GM23338 (cell line): ENCODE results near the gene CHAD. TPM values are rescaled to one million over a fixed set of nuclear protein-coding genes. Genes with fewer than 3 reads are reported as not detected.

Source experiments
- ATAC-seq: fragments of 200-7000 bp; cut with Tn5 transposase; 3 replicates; pipeline ENCODE4 v1.9.1; 2020
- DNase-seq: peaks from one replicate; pipeline ENCODE4 v3.0.0-alpha.2; 2015; ENCODE audit warnings: low spot score
- H2AFZ ChIP-seq: fragments of 200-600 bp; sonication (generic); 2 replicates; pipeline ENCODE4 v1.8.0; 2016; ENCODE audit warnings: antibody characterized with exemption, mild to moderate bottlenecking, moderate library complexity
- H3F3A ChIP-seq: fragments of 200-600 bp; sonication (generic); replicated peaks from 2 replicates; pipeline ENCODE4 v1.8.0; 2017; ENCODE audit warnings: antibody characterized with exemption, mixed run types, low read depth
- H3K27ac ChIP-seq: fragments of 200-600 bp; sonication (generic); 2 replicates; pipeline ENCODE4 v1.6.1; 2016; ENCODE audit warnings: low read depth
- H3K27me3 ChIP-seq: fragments of 200-600 bp; sonication (generic); 2 replicates; pipeline ENCODE4 v1.8.0; 2016; ENCODE audit warnings: mild to moderate bottlenecking, mixed run types, moderate library complexity; ENCODE audit not compliant: insufficient read depth
- H3K36me3 ChIP-seq: fragments of 200-600 bp; sonication (generic); 2 replicates; pipeline ENCODE4 v1.8.0; 2016; ENCODE audit warnings: mild to moderate bottlenecking; ENCODE audit not compliant: insufficient read depth
- H3K4me1 ChIP-seq: fragments of 200-600 bp; sonication (generic); 2 replicates; pipeline ENCODE4 v1.8.0; 2016; ENCODE audit warnings: mild to moderate bottlenecking, moderate library complexity; ENCODE audit not compliant: insufficient read depth
- H3K4me2 ChIP-seq: fragments of 200-600 bp; sonication (generic); 2 replicates; pipeline ENCODE4 v1.7.1; 2017; ENCODE audit warnings: mixed run types
- H3K4me3 ChIP-seq: fragments of 200-600 bp; sonication (generic); 2 replicates; pipeline ENCODE4 v1.6.1; 2016; ENCODE audit warnings: mixed run types
- H3K79me2 ChIP-seq: fragments of 200-600 bp; sonication (generic); replicated peaks from 2 replicates; pipeline ENCODE4 v1.8.0; 2017; ENCODE audit warnings: mild to moderate bottlenecking; ENCODE audit not compliant: insufficient read depth
- H3K9me2 ChIP-seq: fragments of 200-600 bp; sonication (generic); 2 replicates; pipeline ENCODE4 v1.8.0; 2017; ENCODE audit not compliant: insufficient read depth
- H4K20me1 ChIP-seq: fragments of 200-600 bp; sonication (generic); replicated peaks from 2 replicates; pipeline ENCODE4 v1.8.0; 2017; ENCODE audit warnings: mild to moderate bottlenecking; ENCODE audit not compliant: insufficient read depth
- H3K27ac Mint-ChIP-seq: 2 replicates; pipeline ENCODE4 v1.8.0; 2020; ENCODE audit warnings: inconsistent platforms, mild to moderate bottlenecking, moderate library complexity, mixed read lengths
- H3K27me3 Mint-ChIP-seq: 3 replicates; pipeline ENCODE4 v1.8.0; 2022; ENCODE audit warnings: low read depth, mild to moderate bottlenecking, moderate library complexity, mixed read lengths, inconsistent platforms; ENCODE audit not compliant: insufficient read depth, poor library complexity
- H3K36me3 Mint-ChIP-seq: 3 replicates; pipeline ENCODE4 v1.8.0; 2021; ENCODE audit warnings: low read depth, mild to moderate bottlenecking, inconsistent platforms, moderate library complexity, mixed read lengths
- H3K4me1 Mint-ChIP-seq: 3 replicates; pipeline ENCODE4 v1.8.0; 2020; ENCODE audit warnings: mild to moderate bottlenecking, inconsistent platforms, mixed read lengths
- H3K4me3 Mint-ChIP-seq: 3 replicates; pipeline ENCODE4 v1.8.0; 2021; ENCODE audit warnings: moderate library complexity, mild to moderate bottlenecking, inconsistent platforms, mixed read lengths
- H3K9me3 Mint-ChIP-seq: 3 replicates; pipeline ENCODE4 v1.8.0; 2020; ENCODE audit warnings: moderate library complexity, mild to moderate bottlenecking, inconsistent platforms, mixed read lengths
- CREB1 ChIP-seq: fragments of 250-450 bp; sonication (Bioruptor Pico); IDR thresholded peaks from 2 replicates; pipeline ENCODE4 v1.5.0; 2020; ENCODE audit warnings: low read depth, mild to moderate bottlenecking, moderate library complexity
- ETS1 ChIP-seq: IDR thresholded peaks from 2 replicates; pipeline ENCODE4 v1.6.1; 2016; ENCODE audit warnings: antibody characterized with exemption
- EZH2 ChIP-seq: fragments of 200-600 bp; sonication (generic); IDR thresholded peaks from one replicate; pipeline ENCODE4 v1.8.0; 2017; ENCODE audit warnings: antibody characterized with exemption, mild to moderate bottlenecking, low read depth; ENCODE audit not compliant: unreplicated experiment
- NANOG ChIP-seq: IDR thresholded peaks from 2 replicates; pipeline ENCODE4 v1.6.1; 2016; ENCODE audit warnings: antibody characterized with exemption, borderline replicate concordance
- POLR2AphosphoS5 ChIP-seq: IDR thresholded peaks from 2 replicates; pipeline ENCODE4 v1.6.1; 2016; ENCODE audit warnings: antibody characterized with exemption, low read depth
- ZNF331 ChIP-seq: fragments of 250-450 bp; sonication (Bioruptor Pico); IDR thresholded peaks from 2 replicates; pipeline ENCODE4 v1.5.0; 2020; ENCODE audit warnings: low read depth, mild to moderate bottlenecking, moderate library complexity
- ZNF462 ChIP-seq: fragments of 250-450 bp; sonication (Bioruptor Pico); IDR thresholded peaks from 2 replicates; pipeline ENCODE4 v1.5.0; 2020; ENCODE audit warnings: mild to moderate bottlenecking, moderate library complexity
- polyA plus RNA-seq: library from polyadenylated mRNA; unstranded; fragments of >200 nt; fragmentation: Nextera tagmentation; extraction: Ambion mirVana; gene quantifications from 2 replicates; pipeline ENCODE4 v1.2.1, GENCODE V29; 2016
- total RNA-seq: library from RNA; depleted of rRNA; stranded (reverse); fragments of >200 nt; shearing (Covaris generic); gene quantifications from 2 replicates; pipeline ENCODE4 v1.2.3, GENCODE V29; 2014

CHAD gene
- total and polyA plus RNA-seq, 2 experiments from 2014 or later, result 0.18 TPM; not detected in 1

GRCh38 chr17:50440172-50440837 is 28.4 kb downstream of the CHAD start (continued):
- TF ChIP-seq ZNF462 (CRISPR knock-in tag), result no peak

- ATAC-seq, result no peak
- Mint-ChIP-seq H3K4me1 (peaks cover 11% of the 10 kb centered on the region), H3K9me3 (no peaks in the 10 kb centered on the region)
- TF ChIP-seq ETS1 (no peak), POLR2AphosphoS5 (no peak), EZH2 (no peak), CREB1 (CRISPR knock-in tag) (no peak), ZNF331 (no peak), NANOG (no peak), ZNF462 (CRISPR knock-in tag) (no peak)
These were observed 29.7 kb downstream of the CHAD start for GRCh38 chr17:50439008-50439407.

More at GRCh38 chr17:50439008-50439407, 29.7 kb downstream of the CHAD start:
- H3K9me2 ChIP-seq, result no peaks in the 10 kb centered on the region
- no peak overlapping the region for H3K4me3 Mint-ChIP-seq
- no peak overlapping the region for H3K27ac Mint-ChIP-seq
- H3K27ac ChIP-seq, result no peak overlapping the region
- no peak overlapping the region for H2AFZ ChIP-seq
- H3K4me1 ChIP-seq, result peaks cover 9% of the 10 kb centered on the region
- H3F3A ChIP-seq, result no peaks in the 10 kb centered on the region
- H3K4me2 ChIP-seq, result no peak overlapping the region
- no peaks in the 10 kb centered on the region for H3K79me2 ChIP-seq
- no peaks in the 10 kb centered on the region for H3K36me3 ChIP-seq
- H3K4me3 ChIP-seq, result no peak overlapping the region
- no peaks in the 10 kb centered on the region; the same call in 1 of the 2 replicates for H4K20me1 ChIP-seq
- peaks cover 3% of the 10 kb centered on the region for H3K27me3 Mint-ChIP-seq
- no peak for DNase-seq
- H3K27me3 ChIP-seq, result no peaks in the 10 kb centered on the region
- no peaks in the 10 kb centered on the region; the same call in 2 of the 3 replicates for H3K36me3 Mint-ChIP-seq
